ENCODE data around the gene TRMT61B.

GRCh38 chr2:28855193-28855592, 14.9 kb downstream of the TRMT61B start:
- TF ChIP-seq BACH2 (CRISPR knock-in tag; IDR thresholded peaks at IDR 0.05; ENCODE audit: borderline replicate concordance) (no peak), CREB5 (CRISPR knock-in tag; IDR thresholded peaks at IDR 0.05; ENCODE audit: low read depth) (no peak), ZFP30 (CRISPR knock-in tag; IDR thresholded peaks at IDR 0.05) (no peak), ARNTL (CRISPR knock-in tag; IDR thresholded peaks at IDR 0.05; ENCODE audit: borderline replicate concordance, low read depth) (no peak), RARB (CRISPR knock-in tag; IDR thresholded peaks at IDR 0.05) (no peak), PATZ1 (CRISPR knock-in tag; IDR thresholded peaks at IDR 0.05; ENCODE audit: borderline replicate concordance) (no peak), TSHZ2 (CRISPR knock-in tag; IDR thresholded peaks at IDR 0.05) (no peak), CSDC2 (CRISPR knock-in tag; IDR thresholded peaks at IDR 0.05) (no peak), TCF4 (CRISPR knock-in tag; IDR thresholded peaks at IDR 0.05; ENCODE audit: borderline replicate concordance) (no peak), ZNF565 (CRISPR knock-in tag; conservative IDR thresholded peaks at IDR 0.05; ENCODE audit: low read depth) (no peak)

Data from SK-N-SH treated with all-trans-retinoic acid at 6 μM for 48 hours (cell line).